Activated CD8-positive, alpha-beta memory T cell treated with anti-CD3 and anti-CD28 coated beads for 48 hours (primary cell): ENCODE results near the gene MED13.
"Not testable (repeated sequence)": the region's sequence is repeated elsewhere in the genome, so short reads cannot be mapped to it uniquely, and the experiment has no call there.

ENCODE experiments used
- DNase-seq, 3 experiments: peaks; one replicate each; pipeline ENCODE4 v3.0.0-alpha.2; 2020; ENCODE audit warnings: low read depth in 2 of 3, low spot score in 2 of 3

MED13 gene

GRCh38 chr17:61908292-61909037 lies 156.6 kb downstream of the MED13 start:
- DNase-seq: no peak

- no peak for DNase-seq
Measured at GRCh38 chr17:61907361-61907760, 157.7 kb downstream of the MED13 start.

- DNase-seq: no peak
Measured at GRCh38 chr17:61904094-61904710, 160.9 kb downstream of the MED13 start.

- no peak for DNase-seq
Measured at GRCh38 chr17:61903251-61903650, 161.8 kb downstream of the MED13 start.

- no peak for DNase-seq
Measured at GRCh38 chr17:61897548-61898180, 167.4 kb downstream of the MED13 start.

- no peak for DNase-seq
Measured at GRCh38 chr17:61895391-61895790, 169.7 kb downstream of the MED13 start.

GRCh38 chr17:61894310-61894709 lies 170.8 kb downstream of the MED13 start:
- DNase-seq: not testable (repeated sequence)
